ENCODE data around the gene FMNL2.

DNA sequence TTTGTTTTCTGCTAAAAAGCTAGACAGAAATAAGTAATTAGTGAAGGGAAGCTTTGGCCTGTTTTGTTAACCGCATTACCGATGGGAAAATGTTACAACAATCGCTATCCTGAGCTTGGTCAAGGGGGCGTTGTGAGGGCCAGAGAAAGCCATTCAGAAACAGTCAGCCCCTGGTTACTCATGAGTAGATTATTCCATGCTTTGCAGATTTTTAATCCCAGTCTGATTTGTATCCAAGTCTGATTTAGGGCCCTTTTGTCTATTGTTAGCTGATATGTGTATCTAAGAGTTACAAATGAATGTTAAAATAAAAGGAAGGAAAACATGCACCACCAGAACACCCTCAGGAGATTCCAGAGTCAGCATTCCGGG is 283.2 kb downstream of the FMNL2 start:
- TF ChIP-seq EZH2 (IDR thresholded peaks at IDR 0.05) (no peak), POLR2AphosphoS5 (IDR thresholded peaks at IDR 0.05; ENCODE audit: borderline replicate concordance, low read depth, low read length) (no peak), FOXP2 (optimal IDR thresholded peaks at IDR 0.05; ENCODE audit: control extremely low read depth, extremely low read length, insufficient read depth) (no peak)
